HG03460 (cell line): ENCODE measurements around the gene SLC16A12.
"Not testable (repeated sequence)": the region's sequence is repeated elsewhere in the genome, so short reads cannot be mapped to it uniquely, and the experiment has no call there.

Experiments
- ATAC-seq: cut with Tn5 transposase; IDR thresholded peaks from one replicate; pipeline ENCODE4 v1.9.1; 2021; ENCODE audit not compliant: unreplicated experiment

Gene SLC16A12

DNA sequence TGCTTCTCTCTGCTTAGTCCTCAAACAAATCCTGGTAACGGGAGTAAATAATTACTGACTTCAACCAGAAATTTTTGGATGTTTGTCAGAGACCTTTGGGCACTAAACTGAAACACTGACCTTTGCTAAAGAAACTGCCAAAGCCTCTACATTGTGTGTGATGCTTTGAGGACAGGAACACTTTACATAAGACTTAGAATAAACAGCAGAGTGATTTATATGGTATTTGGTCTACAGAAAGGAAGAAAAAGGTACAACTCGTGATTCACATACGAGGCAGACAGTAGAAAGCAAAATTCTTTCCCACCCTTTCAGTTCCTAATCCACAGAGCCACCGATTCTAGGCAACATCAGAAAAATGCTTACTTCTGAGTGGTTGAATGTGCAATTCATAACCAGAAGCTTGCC is 59.8 kb downstream of the SLC16A12 start:
- ATAC-seq, result no peak

GRCh38 chr10:89475125-89475524 is 60.3 kb downstream of the SLC16A12 start:
- no peak for ATAC-seq

DNA sequence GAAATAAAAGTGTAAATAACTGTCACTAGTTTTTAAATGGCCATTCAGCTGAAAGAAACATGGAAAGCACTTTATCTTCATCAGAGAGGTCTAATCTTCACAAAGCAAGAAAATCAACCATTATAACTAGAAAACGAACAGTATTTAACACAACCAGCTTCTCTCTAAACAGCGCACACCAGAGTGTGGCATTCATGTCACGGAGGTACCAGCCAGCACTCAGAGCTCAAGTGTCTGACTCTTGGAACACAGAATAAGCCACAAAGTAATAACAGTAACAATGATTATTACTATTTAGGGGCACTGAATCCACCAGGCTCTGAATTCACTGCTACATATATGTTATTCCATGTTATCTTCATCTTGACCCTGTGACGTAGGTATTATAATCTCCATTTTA is 60.9 kb downstream of the SLC16A12 start:
- no peak for ATAC-seq

GRCh38 chr10:89471110-89471809 is 64.1 kb downstream of the SLC16A12 start:
- no peak for ATAC-seq

- no peak for ATAC-seq
Measured at GRCh38 chr10:89470628-89471027, 64.8 kb downstream of the SLC16A12 start.

DNA sequence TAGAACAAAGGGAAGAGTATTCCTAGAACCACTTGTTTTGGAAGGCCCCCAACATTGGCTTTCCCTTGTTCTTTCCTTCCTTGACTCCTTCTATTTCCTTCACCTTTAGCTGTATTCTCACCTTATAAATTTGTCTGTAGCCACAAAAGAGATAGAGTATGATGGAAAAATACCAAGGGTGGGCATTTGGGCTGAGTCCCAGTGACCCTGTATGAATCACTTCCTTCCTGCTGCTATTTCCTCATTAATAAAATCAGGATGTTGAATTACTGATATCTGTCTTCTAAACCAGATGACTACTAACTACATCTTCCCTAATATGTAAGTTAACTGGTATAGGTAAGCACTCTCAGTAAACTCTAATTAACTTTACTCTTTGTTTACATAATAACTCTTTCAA is 65.9 kb downstream of the SLC16A12 start:
- no peak for ATAC-seq

DNA sequence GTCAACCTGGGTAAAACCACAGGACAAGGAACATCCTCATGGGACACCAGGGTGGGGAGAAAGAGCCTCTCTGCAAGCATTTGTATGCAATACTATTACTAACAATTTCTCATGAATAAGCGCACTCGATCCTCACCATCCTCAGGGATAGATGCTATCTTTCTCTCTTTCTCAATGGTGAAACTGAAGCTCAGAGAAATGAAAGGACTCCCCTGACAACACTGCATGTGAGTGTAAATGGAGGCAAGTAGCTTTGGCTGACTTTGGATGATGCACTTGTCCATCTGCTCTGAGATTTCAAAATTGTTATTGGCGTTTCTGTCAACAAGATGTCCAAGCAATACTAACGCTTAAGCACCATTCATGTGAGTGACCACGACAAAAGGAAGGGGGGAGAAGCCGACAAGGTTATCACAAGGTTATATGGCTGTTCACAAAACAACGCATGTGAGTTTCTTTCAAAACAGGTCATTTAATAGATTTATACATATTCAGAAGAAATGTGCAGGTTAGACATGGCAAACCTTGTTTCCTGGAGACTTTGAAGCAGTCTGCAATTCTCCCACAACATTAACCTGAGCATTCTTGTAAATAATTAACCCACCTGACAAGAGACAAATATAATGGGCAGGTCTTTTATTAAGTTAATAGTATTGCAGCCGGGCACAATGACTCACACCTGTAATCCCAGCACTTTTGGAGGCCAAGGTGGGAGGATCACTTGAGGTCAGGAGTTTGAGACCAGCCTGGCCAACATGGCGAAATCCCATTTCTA is 67.0 kb downstream of the SLC16A12 start:
- no peak for ATAC-seq

DNA sequence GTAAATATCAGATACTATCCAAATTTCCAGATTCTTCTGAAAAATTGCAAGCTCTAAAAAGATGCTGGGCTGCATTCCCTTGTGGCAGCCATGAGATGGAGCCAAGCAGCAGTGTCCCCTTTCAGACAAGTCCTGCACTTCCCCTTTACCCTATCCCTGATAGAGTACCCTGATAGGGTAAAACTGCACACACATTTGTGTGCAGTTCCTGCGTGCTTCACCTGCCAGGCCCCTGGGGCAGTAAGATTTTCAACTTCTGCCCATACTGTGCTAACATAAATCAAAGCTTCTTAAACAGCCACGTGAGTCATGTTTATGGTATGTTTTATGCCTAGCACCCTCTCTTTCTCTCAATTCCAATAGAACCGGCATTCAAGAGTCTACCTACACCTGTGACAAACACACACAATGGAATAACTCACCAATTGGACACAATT is 68.8 kb downstream of the SLC16A12 start:
- ATAC-seq, result no peak

GRCh38 chr10:89465196-89465595 is 70.2 kb downstream of the SLC16A12 start:
- no peak for ATAC-seq

- ATAC-seq, result no peak
Measured at GRCh38 chr10:89463846-89464537, 71.4 kb downstream of the SLC16A12 start.

DNA sequence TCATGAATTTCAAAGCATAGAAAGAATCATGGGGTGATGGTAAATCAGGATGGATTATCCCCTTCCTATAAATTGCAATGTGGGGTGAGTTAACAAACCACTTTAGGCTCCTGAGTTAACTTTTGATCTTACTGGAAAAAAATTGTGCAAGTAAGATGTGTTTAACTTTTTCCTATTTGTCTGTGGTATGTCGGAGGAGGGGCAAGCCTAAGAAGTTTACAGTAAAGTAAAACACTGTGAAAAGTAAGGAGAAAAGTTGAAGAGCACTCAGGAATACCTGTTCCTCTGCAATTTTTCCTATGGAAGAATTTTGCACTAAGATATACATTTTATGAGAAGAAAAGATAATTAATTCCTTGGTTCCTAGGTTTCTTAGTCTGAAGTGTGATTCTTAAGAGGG is 76.6 kb downstream of the SLC16A12 start:
- no peak for ATAC-seq

GRCh38 chr10:89458291-89458690 is 77.1 kb downstream of the SLC16A12 start:
- ATAC-seq, result no peak

DNA sequence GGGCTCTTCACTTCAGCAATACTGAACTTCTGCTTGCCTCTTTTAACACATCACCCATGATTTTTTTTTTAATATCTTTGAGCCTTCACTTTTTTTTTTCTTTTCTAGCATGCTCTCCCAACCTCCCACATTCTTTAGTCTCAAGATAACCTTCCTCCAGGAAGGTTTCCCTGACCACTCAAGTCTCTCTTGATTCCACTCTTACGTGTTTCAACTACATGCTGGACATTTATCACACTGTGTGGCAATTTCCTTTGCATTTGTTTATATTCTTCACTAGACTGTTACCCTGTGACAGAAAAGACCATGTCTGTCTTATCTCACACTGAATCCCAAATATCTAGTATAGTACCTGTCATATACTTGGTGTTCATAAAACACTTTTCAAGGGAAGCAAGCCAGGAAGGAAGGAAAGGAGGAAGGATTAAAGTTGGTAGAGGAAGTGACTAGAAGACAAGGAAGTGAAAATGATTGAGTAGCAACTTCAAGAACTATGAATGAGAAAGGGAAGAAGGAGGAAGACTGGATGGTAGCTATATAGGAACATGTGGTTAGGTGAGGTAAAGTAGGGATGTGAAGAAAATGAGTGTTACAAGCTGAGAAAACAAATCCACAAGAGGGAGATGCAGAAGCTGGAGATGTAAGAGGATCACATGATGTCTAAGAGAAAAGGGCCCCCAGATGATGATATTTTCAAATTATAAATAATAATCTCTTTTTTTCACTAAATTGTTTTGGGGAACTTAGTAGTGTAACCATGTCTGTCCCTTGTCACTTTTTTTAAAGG is 80.6 kb downstream of the SLC16A12 start:
- no peak for ATAC-seq

DNA sequence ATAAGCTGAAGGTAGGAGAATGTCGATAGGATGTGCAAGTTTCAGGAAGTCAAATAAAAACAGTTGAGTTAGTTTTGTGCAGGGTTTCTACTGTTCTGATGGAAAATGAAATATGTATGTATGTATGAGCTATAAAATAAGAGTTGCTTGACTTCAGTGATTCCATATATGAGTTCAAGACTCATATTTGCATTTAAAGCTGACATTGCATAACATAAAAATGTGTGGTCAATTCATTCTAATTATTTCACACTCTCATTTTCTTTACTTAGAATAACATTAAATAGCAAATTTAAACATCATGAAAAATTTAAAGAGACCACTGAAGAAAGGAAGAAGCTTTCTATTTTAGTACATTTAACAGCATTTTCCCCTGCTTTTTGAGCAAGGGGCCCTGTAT is 83.2 kb downstream of the SLC16A12 start:
- no peak for ATAC-seq

DNA sequence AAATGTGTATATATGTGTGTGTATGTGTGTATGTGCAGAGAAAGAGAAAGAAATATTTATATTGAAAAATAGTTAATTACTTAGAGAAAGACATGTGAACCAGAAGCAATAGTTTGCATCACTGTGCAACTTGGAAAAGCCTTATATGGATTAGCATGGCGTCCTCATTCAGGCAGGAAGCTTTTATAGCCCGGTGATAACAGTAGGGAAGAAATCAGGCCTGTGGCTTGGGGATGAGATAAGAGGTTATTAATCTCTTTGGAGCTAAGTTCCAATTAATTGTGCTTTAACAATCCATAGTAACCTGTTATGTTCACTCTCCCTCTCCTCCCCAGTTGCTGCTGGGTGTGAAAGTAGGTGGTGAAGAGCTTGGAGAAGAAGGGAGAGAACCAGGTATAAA is 84.5 kb downstream of the SLC16A12 start:
- ATAC-seq, result no peak

DNA sequence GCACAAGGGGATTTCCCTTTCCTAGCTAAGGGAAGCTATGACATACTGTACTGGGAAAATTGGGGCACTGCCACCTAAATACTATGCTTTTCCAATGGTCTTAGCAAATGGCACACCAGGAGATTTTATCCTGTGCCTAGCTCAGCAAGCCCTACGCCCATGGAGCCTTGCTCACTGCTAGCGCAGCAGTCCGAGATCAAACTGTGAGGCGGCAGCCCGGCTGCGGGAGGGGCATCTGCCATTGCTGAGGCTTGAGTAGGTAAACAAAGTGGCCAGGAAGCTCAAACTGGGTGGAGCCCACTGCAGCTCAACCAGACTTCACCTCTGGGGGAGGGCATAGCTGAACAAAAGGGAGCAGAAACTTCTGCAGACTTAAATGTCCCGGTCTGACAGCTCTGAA is 90.6 kb downstream of the SLC16A12 start:
- not testable (repeated sequence) for ATAC-seq

DNA sequence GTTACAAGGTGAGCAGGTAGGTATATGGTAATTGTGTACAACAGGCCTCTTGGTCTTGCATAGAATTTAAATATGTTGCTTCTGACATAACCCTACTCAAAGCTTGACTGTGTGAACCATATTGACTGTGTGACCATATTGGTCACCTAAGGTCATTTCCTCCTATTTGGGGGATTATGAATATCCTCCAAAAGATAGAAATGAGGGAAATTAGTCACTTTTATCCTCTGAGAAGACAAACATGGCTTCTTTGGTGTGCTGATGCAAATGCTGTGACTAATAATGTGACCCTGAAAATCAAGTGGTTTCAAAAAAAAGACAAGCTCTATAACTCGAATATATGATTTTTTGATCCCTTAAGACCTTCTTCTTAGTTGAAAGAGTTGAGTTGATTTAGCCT is 93.1 kb downstream of the SLC16A12 start:
- ATAC-seq, result no peak

DNA sequence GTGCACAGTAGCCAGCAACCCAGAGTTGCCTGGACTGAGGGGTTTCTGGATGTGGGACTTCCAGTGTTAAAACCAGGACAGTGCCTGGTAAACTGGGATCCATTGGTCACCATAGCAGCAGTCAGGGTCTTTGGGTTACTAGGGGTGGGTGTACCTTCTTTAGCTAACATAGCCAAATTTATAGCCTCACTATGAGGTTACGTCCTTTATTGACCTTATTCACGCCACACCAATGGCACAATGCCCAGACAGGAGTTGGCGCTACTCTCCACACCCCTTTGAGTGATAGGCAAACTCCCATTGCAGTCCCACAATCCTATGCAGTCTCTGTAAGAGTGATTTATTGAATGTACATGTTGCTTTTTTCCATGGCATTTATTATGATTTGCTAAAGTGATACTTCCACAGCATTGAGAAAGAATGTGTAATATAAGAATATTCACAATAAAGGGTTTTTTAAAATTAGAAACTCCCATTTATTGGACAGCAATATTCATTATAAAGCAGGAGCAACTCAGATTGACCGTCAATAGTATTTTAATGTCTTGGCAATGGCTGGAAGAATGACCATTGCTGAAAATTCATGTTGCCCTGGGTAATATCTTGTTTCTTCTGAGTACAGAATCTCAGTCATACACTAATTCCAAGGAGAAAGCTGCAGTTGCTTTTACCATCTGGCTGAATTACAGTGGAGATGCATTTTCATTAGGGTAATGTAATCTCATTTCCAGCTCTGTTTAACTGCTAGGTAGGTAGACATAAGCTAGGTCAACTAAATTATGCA is 95.0 kb downstream of the SLC16A12 start:
- ATAC-seq, result no peak

GRCh38 chr10:89438525-89438924 is 96.9 kb downstream of the SLC16A12 start:
- no peak for ATAC-seq

GRCh38 chr10:89431977-89432376 is 103.4 kb downstream of the SLC16A12 start:
- no peak for ATAC-seq
